Stimulated activated CD8-positive, alpha-beta memory T cell treated with anti-CD3 and anti-CD28 coated beads, Interleukin-7, amount 100 ng/mL, for 1 hour (primary cell): Measurements from ENCODE around the gene TFEC.
"Not testable (repeated sequence)": the region's sequence is repeated elsewhere in the genome, so short reads cannot be mapped to it uniquely, and the experiment has no call there.

ENCODE experiments used
- DNase-seq, 2 donors: peaks; one replicate each; pipeline ENCODE4 v3.0.0-alpha.2; 2020; ENCODE audit warnings: low read depth in 2 of 2

Gene TFEC

DNA sequence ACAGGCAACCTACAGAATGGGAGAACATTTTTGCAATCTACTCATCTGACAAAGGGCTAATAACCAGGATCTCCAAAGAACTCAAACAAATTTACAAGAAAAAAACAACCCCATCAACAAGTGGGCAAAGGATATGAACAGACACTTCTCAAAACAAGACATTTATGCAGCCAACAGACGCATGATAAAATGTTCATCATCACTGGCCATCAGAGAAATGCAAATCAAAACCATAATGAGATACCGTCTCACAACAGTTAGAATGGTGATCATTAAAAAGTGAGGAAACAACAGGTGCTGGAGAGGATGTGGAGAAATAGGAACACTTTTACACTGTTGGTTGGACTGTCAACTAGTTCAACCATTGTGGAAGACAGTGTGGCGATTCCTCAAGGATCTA is 100.8 kb downstream of the TFEC start:
- not testable (repeated sequence) for DNase-seq

DNA sequence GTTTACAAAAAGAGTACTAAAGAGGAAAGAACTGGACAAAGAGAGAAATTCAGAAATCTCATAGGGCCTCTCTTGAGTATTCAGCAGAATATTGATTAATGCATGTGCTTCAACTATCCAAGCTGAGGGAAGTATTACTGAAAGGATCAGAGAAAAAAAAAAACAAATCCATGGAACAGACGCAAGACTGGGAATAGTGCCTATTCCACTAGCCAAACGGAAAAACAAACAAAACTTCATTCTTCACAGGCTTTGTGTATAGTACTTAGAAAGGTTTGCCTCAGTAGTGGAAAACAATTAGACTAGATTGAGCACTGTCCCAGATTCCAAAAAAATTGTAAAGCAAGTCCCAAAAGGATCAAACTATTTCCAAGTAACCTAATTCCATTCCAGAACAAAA is 106.2 kb downstream of the TFEC start:
- no peak for DNase-seq

DNA sequence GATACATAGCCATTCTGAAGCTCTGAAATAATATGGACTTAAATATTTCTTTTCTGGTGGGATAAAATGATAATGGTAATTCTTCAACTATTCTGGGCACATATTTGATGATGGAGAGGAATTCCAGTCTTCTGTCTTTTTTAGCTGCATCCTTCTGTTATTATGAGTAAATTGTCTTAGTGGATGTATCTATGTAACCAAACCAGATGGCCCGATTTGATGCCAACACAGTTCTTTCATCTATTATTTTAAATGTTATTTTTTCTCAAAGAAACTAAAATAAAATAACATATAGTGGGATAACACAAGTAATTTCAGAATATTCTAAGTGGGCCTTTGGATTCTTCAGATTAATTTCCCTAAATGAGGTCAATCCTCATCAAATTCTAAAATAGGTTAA is 110.2 kb downstream of the TFEC start:
- no peak for DNase-seq

DNA sequence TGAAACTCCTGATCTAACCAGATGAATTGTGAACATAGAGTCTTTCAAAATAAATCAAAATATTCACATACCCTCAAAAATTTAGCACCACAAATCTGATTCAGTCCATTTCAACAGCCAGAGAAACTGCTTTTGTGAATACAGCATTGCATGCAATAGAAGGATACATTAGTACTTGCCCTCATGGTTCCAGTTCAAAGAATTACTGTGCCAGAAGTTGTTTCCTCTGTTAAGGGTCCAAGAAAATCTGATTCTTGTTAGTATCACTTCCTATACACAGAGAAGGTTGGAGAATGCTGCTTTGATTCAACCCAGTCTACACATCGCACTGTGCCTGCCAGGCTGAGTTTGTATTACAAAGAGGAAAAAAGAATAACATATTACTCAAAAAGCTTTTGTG is 115.6 kb downstream of the TFEC start:
- no peak for DNase-seq

DNA sequence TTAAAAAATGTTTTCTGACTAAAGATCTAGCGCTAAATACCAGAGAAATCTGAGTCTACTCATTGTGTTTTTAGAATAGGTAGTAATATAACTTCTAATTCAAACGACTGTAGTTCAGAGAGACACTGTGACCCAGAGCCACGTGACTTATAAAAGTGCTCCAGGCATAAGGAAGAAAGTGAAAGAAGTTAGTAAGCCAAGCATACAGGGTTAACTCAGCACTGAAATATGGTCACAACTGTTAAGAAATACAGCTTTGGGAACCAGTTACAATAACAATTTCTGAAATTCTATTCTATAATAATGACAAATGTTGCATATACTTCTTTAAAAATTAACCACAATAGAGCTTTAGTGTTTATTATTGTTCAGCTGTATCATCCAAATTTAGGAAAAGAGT is 119.1 kb downstream of the TFEC start:
- no peak for DNase-seq

DNA sequence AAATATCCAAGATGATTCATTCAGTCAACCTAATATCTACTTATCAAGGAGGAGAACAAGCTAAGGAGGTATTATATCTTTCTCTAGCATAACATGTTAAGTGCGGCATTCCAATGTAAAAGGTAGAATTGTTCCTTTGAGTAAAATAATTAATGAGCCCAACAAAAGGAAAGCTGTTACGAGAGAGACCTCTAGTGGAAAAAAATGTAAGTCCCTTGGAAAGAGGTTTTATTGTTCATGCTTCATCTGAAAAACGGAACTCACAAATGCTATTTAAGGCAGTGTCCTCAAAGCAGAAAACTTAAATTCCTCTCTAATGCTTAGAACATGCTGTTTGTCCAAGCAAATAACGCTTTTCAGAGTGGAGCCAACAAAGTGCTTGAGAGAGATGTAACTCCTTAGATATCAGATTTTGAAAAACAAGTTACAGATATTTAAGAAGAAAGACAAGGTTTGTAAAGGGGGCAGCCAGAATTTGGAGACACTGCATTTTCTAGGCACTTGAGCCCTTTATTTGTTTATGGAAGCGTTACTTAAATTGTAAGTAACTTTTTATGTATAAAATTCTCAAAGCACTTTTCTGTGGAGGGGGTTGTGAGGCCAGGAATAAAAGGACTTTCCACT is 119.9 kb downstream of the TFEC start:
- no peak for DNase-seq

DNA sequence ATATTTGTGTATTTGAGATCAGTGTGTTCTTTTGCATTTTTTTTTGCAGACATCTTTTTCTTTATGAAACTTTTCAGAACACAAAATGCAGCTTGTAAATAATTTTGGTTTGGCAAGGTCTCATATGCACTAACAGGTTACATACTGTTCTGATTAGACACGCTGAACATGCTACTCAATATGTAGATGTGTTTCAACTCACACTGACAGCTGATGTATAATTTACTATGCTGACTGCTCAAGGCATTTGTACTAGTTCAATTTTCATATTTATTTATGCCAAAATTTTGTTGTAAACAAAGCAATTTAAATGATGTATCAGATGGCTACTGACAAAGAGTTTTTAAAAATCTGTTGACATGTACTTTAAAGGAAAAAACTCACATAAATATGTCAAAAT is 123.8 kb downstream of the TFEC start:
- no peak for DNase-seq

DNA sequence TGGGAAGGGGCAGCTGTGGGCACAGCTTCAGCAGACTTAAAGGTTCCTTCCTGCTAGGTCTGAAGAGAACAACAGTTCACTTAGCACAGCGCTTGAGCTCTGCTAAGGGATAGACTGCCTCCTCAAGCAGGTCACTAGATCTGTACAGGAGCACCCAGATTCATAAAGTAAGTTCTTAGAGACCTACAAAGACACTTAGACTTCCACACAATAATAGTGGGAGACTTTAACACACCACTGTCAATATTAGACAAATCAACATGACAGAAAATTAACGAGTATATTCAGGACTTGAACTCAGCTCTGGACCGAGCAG is 140.9 kb downstream of the TFEC start:
- no peak for DNase-seq

DNA sequence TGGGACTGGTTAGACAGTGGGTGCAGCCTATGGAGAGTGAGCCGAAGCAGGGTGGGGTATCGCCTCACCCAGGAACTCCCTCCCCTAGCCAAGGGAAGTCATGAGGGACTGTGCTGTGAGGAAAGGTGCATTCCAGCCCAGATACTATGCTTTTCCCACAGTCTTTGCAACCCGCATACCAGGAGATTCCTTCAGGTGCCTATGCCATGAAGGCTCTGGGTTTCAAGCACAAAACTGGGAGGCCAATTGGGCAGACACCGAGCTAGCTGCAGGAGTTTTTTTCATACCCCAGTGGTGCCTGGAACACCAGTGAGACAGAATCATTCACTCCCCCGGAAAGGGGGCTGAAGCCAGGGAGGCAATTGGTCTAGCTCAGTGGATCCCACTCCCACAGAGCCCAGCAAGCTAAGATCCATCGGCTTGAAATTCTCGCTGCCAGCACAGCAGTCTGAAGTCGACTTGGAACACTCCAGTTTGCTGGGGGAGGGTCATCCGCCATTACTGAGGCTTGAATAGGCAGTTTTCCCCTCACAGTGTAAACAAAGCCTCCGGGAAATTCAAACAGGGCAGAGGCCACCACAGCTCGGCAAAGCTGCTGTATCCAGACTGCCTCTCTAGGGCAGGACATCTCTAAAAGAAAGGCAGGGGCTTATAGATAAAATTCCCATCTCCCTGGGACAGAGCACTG is 141.4 kb downstream of the TFEC start:
- no peak for DNase-seq

DNA sequence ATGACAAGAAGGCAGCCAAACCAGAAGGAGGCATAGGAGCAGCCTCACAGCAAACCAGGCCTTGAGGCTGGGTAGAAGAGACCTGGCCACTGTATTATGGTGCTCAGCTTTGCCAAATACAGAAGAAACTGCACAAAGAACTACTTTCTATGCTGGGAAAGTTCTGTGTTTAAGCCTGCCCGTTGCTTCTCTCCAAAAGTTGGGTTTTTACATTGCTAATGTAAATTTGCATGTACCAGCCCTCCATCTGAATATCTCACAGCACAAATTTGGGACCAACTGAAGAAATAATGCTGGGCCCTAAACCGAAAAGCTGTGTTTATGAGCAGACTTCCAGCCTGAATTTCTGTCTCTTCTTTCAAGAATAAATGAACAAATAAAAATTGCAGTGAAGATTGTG is 145.0 kb downstream of the TFEC start:
- no peak for DNase-seq
